GM10847 (cell line): ENCODE results near the gene SPATS2.

Experiments
- POLR2A ChIP-seq: IDR thresholded peaks from 2 replicates; pipeline ENCODE4 v1.6.1; 2011; ENCODE audit not compliant: insufficient read length; ENCODE audit errors: extremely low read depth

Gene SPATS2

DNA sequence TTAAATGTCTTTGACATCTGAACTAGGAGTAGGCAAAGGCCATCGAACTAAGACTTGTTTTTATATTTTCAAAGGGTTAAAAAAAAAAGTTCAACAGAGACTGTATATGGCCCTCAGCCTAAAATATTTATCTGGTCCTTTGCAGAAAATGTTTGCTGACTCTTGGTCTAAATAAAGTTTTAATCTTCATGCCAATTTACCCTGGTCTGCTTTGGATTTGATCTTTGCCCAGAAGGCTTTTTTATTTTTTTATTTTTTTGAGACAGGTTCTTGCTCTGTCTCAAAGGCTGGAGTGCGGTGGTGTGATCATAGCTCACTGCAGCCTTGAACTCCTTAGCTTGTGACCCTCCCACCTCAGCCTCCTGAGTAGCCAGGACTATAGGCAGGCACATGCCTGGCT is 47.1 kb downstream of the SPATS2 start:
- TF ChIP-seq POLR2A: no peak

DNA sequence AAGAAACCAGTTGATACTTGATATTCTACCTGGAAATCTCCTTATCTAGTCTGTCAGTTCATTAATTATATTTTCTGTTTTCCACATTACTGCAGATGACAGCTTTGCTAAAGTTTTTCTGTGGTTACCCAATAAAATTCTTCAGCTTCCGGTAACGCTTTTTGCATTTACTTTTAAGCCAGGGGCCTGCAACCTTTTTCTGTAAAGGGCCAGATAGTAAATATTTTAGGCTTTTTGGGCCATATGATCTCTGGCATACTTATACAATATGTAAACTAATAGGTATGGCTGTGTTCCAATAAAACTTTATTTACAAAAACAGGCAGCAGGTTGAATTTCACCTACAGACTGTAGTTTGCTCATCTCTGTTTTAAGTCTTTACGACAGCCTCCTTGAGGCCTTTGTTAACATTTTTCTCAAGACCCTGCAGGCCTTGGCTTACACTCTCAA is 48.3 kb downstream of the SPATS2 start:
- no peak for TF ChIP-seq POLR2A

DNA sequence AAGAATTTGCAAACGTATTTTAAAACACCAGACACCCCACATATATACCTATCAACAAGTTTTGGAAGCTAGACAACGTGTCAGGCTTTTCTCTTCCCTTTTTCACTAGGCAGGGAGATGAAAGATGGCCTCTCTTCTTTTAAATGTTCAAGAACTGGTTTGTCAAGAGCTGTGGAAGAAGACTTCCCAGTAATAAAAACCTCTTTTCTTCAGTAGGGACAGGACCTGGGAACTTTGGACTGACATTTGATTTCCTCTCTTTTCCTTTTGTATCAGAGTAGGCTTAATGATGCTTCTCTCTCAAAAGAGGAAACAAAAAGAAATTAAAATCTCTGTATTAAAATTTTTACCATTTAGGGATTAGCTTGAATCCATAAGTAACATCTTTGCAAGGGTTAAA is 49.6 kb downstream of the SPATS2 start:
- TF ChIP-seq POLR2A: no peak

DNA sequence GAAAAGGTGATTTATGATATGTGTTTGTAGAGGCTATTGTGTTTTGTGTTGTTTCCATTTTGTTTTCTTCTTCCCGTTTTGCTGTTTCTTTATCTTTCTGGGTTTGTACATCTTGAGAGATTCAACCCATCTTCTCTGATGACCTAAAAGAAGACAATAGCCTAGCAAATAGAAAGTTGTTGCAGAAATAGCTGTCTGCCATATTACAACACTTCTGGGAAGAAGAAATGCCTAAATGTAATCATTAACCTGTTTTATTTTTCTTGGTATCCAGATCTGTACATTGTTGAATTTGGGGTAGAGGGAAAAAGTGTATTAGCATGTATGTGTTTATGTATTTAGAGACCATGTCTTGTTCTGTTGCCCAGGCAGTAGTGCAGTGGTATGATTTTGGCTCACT is 50.3 kb downstream of the SPATS2 start:
- TF ChIP-seq POLR2A: no peak

DNA sequence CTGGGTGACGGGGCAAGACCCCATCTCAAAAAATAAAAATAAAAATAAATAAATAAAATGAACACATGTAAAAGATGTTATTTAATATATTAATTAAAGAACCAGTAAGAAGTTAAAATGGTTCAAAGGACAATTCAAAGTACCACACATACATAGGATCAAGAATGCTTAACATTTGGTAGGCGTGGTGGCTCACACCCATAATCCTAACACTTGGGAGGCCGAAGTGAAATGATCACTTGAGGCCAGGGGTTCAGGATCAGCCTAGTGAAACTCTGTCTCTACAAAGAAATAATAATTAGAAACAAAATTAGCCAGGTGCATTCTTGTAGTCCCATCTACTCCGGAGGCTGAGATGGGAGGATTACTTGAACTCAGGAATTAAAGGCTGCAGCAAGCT is 53.3 kb downstream of the SPATS2 start:
- no peak for TF ChIP-seq POLR2A

DNA sequence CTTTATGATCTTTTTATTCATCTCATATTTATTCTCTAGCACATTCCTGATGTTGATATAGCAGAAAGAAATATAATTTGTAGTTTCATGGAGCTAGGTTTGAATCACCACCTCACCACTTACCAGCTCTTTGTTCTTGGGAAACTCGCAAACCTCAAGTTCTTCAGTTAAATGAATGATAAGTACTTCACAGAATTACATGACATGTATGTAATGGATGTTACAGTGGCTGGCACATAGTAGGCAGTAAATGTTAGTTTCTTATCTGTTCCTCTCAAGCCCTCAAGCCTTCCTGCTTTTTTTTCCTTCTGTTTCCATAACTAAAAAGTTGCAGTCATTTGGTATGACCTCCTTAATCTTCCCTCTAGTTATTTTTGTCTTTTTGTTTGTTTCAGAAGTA is 54.9 kb downstream of the SPATS2 start:
- no peak for TF ChIP-seq POLR2A

DNA sequence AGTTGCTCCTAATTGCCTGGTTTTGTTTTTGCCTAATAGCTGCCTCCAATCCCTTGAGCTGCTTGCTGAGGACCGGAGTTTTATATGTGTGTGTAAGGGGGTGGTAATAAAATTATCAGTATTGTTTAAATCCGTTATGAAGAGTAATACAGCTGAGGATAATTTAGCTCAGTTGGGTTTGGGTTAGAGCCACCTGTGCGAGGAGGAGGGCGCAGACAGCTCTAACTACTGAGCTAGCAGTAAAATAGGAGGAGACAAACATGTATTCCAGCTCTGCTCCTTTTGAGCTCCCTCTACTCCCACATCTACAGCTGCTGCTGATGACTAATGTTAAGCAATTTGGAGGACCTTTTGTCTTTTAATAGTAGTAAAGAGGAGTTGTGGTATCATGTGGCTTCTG is 61.5 kb downstream of the SPATS2 start:
- TF ChIP-seq POLR2A: no peak

DNA sequence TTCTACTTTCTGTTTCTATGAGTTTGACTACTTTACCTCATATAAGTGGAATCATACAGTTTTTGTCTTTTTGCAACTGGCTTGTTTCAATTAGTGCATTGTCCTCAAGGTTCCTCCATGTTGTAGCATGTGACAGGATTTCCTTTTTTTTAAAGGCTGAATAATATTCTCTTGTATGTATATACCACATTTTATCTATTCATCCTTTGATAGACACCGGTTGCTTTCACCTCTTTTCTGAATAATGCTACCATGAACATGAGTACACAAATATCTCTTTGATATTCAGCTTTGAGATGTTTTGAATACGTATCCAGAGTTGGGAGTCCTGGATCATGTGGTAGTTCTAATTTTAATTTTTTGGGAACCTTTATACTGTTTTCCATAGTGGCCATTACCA is 65.4 kb downstream of the SPATS2 start:
- TF ChIP-seq POLR2A: no peak

DNA sequence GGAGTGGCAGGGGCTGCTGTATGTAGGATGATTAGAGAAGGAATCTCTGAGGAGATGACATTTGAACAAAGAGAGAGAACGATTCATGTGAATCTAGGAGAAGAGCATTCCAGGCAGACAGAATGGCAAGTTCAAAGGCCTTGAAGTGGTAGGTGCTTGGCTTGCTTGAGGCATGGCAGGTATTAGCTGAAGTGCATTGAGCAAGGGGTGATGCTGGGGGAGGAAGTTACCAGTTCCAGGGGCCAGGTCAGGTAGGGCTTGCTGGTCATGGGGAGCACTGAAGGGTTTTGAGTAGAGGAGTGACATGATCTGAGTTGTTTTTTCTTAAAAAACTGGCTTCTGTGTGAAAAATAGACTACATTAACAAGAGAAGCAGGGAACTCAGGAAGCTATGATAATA is 71.8 kb downstream of the SPATS2 start:
- no peak for TF ChIP-seq POLR2A

DNA sequence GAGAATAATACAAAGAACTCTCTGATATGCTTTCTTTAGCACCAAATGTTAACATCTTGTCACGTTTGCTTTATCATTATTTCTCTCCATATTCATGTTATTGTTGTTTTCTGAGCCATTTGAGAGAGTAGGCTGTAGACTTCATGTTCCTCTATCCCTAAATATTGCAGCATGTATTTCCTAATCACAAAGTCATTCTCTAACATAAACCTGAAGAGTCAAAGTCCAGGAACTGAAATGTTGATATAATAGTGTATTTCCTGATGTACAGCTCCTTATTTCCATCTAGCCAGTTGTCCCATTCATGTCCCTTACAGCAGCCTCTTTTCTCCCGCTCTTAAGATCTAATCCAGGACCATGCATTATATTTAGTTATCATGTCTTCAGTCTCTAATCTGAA is 72.8 kb downstream of the SPATS2 start:
- TF ChIP-seq POLR2A: no peak

DNA sequence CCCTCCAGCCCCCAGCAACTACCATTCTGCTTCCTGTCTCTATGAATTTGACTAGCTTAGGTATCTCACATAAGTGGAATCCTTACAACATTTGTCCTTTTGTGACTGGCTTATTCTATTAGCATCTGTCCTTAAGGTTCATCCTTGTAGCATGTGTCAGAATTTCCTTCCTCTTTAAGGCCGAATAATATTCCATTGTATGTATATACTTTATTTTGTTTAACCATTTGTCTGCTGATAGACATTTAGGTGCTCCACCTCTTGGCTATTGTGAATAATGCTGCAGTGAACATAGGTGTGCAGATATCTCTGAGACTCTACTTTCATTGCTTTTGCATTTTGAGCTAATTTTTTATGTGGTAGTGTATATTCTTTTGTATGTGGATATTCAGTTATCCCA is 75.7 kb downstream of the SPATS2 start:
- no peak for TF ChIP-seq POLR2A

DNA sequence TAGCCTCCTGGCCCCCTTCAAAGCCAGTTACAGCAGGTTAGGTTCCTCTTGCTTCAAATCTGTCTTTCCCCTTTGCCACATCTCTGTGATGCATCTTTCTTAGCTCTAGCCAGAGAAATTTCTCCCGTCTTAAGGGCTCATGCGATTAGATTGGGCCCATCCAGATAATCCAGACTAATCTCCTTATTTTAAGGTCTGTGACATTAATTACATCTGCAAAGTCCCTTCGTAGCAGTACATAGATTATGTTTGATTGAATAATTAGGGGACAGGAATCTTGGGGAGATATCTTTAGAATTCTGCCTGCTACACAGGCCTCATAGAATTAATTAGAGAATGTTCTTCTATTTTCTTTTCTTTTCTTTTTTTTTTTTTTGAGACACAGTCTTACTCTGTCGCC is 79.3 kb downstream of the SPATS2 start:
- TF ChIP-seq POLR2A: no peak

DNA sequence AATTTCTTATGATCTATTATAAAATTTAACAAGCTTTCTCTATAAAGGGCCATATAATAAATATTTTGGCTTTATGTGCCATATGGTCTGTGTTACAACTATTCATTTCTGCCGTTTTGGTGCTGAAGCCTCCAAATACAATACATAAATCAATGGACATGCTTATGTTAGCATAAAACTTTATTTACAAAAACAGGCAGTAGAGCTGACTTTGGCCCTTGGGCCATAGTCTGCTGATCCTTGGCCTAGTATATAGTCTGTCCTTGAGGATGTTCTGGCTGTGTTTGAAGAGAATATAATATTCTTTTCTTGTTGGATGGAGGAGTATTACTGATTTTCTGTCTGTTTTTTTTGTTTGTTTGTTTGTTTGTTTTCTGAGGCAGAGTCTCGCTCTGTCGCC is 81.6 kb downstream of the SPATS2 start:
- no peak for TF ChIP-seq POLR2A

DNA sequence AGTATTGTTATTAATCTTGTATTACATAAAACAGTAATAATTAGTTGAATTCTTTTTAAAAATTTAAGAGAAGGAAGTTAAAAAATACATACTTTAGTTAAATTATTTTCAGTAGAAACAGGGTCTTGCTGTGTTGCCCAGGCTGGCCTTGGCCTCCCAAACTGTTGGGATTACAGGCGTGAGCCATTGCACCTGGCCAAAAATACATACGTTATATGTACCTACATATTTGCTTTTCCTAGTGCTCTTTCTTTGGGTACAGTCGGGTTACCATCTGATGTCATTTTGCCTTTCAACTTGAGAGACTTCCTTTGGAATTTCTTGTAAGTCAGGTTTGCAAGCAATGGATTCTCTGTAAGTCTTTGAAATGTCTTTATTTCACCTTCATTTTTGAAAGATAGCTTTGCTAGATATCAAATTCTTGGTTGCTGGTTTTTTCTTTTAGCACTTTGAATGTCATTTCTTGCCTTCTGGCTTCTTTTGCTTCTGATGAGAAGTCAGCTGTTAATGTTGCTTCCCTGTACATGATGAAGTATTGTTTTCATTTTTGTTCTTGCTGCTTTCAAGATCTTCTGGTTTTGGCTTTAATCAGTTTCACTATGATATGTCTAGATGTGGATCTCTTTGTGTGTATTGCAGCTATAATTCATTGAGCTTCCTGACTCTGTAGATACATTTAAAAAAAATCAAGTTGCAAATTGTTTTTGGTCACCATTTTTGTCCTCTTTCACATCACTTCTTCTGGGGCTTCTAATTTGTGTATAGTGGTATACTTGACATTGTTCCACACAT is 84.4 kb downstream of the SPATS2 start:
- no peak for TF ChIP-seq POLR2A

DNA sequence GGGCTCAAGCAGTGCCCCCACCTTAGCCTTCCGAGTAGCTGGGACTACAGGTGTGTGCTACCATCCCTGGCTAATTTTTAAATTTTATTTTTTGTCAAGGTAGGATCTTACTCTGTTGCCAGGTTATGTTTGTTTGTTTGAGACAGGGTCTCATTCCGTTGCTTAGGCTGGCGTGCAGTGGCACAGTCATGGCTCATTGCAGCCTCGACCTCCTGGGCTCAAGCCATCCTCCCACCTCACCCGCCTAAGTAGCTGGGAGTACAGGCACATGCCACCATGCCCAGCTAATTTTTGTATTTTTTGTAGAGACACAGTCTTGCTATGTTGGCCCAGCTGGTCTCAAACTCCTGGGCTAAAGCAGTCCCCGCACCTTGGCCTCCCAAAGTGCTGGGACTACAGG is 88.2 kb downstream of the SPATS2 start:
- no peak for TF ChIP-seq POLR2A

DNA sequence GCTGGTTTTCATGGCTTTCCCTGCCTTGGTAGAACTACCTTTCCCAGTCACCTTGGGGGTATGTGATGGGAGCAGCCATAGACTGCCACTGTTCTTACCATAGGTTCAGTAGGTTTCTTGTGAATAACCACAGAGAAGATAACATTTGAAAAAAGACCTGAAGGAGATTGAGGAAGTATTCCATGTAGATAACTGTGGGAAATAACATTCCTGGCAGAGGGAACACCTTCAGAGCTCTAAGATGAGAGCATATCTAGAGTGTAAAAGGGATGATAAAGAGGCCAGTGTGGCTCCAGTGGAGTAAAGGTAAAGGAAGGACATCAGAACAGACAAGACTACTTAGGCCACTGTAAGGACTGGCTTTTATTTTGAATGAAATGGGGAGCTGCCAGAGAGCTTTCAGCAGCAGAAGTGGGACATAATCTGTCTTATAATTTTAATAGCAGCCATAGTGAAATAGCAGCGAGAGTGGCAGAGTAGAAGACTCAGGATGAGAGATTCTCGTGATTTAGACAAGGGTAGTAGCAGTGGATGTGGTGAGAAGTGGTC is 88.9 kb downstream of the SPATS2 start:
- no peak for TF ChIP-seq POLR2A

DNA sequence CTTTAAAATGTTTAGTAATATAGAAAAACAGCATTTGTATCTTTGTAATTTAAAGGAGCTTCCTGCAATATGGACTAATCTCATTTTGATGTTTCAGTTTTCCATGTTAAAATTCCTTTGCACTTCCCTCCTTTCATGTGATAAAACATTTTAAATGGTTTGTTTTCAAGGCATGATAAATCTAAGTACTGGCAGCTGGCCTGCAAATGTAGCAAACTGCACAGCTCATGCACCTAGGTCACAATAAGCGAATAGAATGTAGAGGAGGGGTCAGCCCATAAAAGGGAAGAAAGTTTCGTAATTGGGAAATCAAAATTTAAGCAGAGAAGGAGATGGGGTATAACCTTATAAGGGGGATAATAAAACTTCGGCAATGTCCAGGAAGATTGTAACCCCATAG is 91.6 kb downstream of the SPATS2 start:
- TF ChIP-seq POLR2A: no peak
